ENCODE measurements around the gene JAKMIP1.

DNA sequence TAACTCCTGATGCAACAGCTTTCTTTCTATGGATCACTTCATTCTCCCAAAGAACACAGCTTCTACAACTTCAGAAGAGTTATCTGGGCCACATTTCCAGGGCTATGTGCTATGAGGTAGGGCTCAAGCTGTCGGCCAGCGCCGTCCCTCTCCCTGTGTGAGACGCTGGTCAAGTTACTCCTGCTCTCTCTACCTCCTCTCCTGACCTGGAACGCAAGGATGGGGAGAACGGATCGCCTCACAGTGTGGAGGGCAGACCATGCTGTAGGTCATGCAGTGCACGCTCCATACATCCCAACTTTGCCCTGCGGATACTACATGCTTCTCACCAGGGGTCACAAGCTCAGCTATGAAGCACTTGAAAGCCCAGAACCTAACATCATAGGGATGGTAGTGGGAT, 42.4 kb downstream of the JAKMIP1 start:
- TF ChIP-seq, protein P1, sequence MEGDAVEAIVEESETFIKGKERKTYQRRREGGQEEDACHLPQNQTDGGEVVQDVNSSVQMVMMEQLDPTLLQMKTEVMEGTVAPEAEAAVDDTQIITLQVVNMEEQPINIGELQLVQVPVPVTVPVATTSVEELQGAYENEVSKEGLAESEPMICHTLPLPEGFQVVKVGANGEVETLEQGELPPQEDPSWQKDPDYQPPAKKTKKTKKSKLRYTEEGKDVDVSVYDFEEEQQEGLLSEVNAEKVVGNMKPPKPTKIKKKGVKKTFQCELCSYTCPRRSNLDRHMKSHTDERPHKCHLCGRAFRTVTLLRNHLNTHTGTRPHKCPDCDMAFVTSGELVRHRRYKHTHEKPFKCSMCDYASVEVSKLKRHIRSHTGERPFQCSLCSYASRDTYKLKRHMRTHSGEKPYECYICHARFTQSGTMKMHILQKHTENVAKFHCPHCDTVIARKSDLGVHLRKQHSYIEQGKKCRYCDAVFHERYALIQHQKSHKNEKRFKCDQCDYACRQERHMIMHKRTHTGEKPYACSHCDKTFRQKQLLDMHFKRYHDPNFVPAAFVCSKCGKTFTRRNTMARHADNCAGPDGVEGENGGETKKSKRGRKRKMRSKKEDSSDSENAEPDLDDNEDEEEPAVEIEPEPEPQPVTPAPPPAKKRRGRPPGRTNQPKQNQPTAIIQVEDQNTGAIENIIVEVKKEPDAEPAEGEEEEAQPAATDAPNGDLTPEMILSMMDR (conservative IDR thresholded peaks at IDR 0.05; ENCODE audit: low read length), result no peak
- no peak for TF ChIP-seq EZH2phosphoT487 (IDR thresholded peaks at IDR 0.05; ENCODE audit: borderline replicate concordance, low read depth, low read length)

Measured in OCI-LY7 (cell line).